Mesenchymal stem cell (in vitro differentiated cells and primary cell): Measurements from ENCODE around the gene FGGY.

Experiments
- DNase-seq: peaks from one replicate; pipeline ENCODE4 v3.0.0-alpha.2; 2013
- H2AFZ ChIP-seq: one replicate; pipeline ENCODE4 v1.6.1; 2013; ENCODE audit warnings: low read depth, mild to moderate bottlenecking, control low read depth, inconsistent platforms, low read length, moderate library complexity
- H2AK5ac ChIP-seq: 2 replicates; pipeline ENCODE4 v1.6.1; 2013; ENCODE audit warnings: low read length, moderate library complexity, mild to moderate bottlenecking, inconsistent platforms; ENCODE audit not compliant: severe bottlenecking
- H2BK120ac ChIP-seq: one replicate; pipeline ENCODE4 v1.6.1; 2013; ENCODE audit warnings: low read depth, mild to moderate bottlenecking, inconsistent platforms, low read length, moderate library complexity
- H2BK12ac ChIP-seq, 2 experiments: one replicate each; pipeline ENCODE4 v1.6.1; 2013; ENCODE audit warnings: inconsistent platforms in 2 of 2, low read length in 2 of 2, mild to moderate bottlenecking in 2 of 2, moderate library complexity in 2 of 2, control low read depth in 1 of 2
- H2BK15ac ChIP-seq: one replicate; pipeline ENCODE4 v1.6.1; 2013; ENCODE audit warnings: mild to moderate bottlenecking, low read depth, inconsistent platforms; ENCODE audit not compliant: poor library complexity, severe bottlenecking
- H2BK5ac ChIP-seq: 2 replicates; pipeline ENCODE4 v1.6.1; 2013; ENCODE audit warnings: low read depth, mild to moderate bottlenecking, low read length, control low read depth, inconsistent platforms; ENCODE audit not compliant: poor library complexity, severe bottlenecking
- H3K14ac ChIP-seq, 2 experiments: one replicate each; pipeline ENCODE4 v1.6.1; 2013; ENCODE audit warnings: inconsistent platforms in 2 of 2, low read length in 2 of 2, control low read depth in 1 of 2, mild to moderate bottlenecking in 1 of 2, moderate library complexity in 1 of 2
- H3K18ac ChIP-seq, 2 experiments: one replicate each; pipeline ENCODE4 v1.6.1; 2013; ENCODE audit warnings: inconsistent platforms in 2 of 2, low read length in 2 of 2, control low read depth in 1 of 2, low read depth in 1 of 2, mild to moderate bottlenecking in 1 of 2
- H3K23ac ChIP-seq, 2 experiments: one replicate each; pipeline ENCODE4 v1.6.1; 2013; ENCODE audit warnings: inconsistent platforms in 2 of 2, low read length in 2 of 2, mild to moderate bottlenecking in 2 of 2, moderate library complexity in 2 of 2, control low read depth in 1 of 2
- H3K27ac ChIP-seq: 2 replicates; pipeline ENCODE4 v1.5.1; 2013; ENCODE audit warnings: mild to moderate bottlenecking, moderate library complexity, low read length, control low read depth, inconsistent platforms; ENCODE audit not compliant: poor library complexity, severe bottlenecking
- H3K27me3 ChIP-seq, 2 experiments: 2 replicates each; pipeline versions ENCODE4 v1.6.1 to v1.7.0; 2013; ENCODE audit warnings: low read length in 2 of 2, mild to moderate bottlenecking in 2 of 2, moderate library complexity in 2 of 2, control low read depth in 1 of 2, inconsistent platforms in 1 of 2; ENCODE audit not compliant: control insufficient read depth in 1 of 2, insufficient read depth in 1 of 2
- H3K36me3 ChIP-seq, 2 experiments: 2 replicates each; pipeline versions ENCODE4 v1.6.1 to v1.7.0; 2013; ENCODE audit warnings: low read length in 2 of 2, control low read depth in 1 of 2, inconsistent platforms in 1 of 2, low read depth in 1 of 2, mild to moderate bottlenecking in 1 of 2; ENCODE audit not compliant: insufficient read depth in 2 of 2, control insufficient read depth in 1 of 2
- H3K4ac ChIP-seq, 2 experiments: one replicate each; pipeline ENCODE4 v1.6.1; 2013; ENCODE audit warnings: inconsistent platforms in 2 of 2, low read length in 2 of 2, mild to moderate bottlenecking in 2 of 2, moderate library complexity in 2 of 2, control low read depth in 1 of 2, low read depth in 1 of 2
- H3K4me1 ChIP-seq: 2 replicates; pipeline ENCODE4 v1.6.1; 2013; ENCODE audit warnings: low read depth, low read length, control low read depth; ENCODE audit not compliant: control insufficient read depth, insufficient read depth
- H3K4me2 ChIP-seq: 2 replicates; pipeline ENCODE4 v1.6.1; 2013; ENCODE audit warnings: low read length, mild to moderate bottlenecking, inconsistent platforms; ENCODE audit not compliant: poor library complexity, severe bottlenecking
- H3K4me3 ChIP-seq, 2 experiments: 2 replicates each; pipeline versions ENCODE4 v1.5.1 to v1.7.0; 2013; ENCODE audit warnings: low read length in 2 of 2, mild to moderate bottlenecking in 2 of 2, control low read depth in 1 of 2, low read depth in 1 of 2; ENCODE audit not compliant: insufficient read depth in 1 of 2
- H3K79me1 ChIP-seq: replicated peaks from 2 replicates; pipeline ENCODE4 v1.6.1; 2013; ENCODE audit warnings: mild to moderate bottlenecking, control low read depth, low read length, inconsistent platforms; ENCODE audit not compliant: poor library complexity, severe bottlenecking
- H3K9ac ChIP-seq: 2 replicates; pipeline ENCODE4 v1.7.0; 2013; ENCODE audit warnings: mild to moderate bottlenecking, low read length, moderate library complexity
- H3K9me3 ChIP-seq: 2 replicates; pipeline ENCODE4 v1.7.0; 2013; ENCODE audit warnings: mild to moderate bottlenecking, low read length; ENCODE audit not compliant: control insufficient read depth
- H4K8ac ChIP-seq: one replicate; pipeline ENCODE4 v1.6.1; 2013; ENCODE audit warnings: inconsistent platforms, mild to moderate bottlenecking, low read length, moderate library complexity
- H4K91ac ChIP-seq: one replicate; pipeline ENCODE4 v1.6.1; 2013; ENCODE audit warnings: mild to moderate bottlenecking, low read length, inconsistent platforms
- whole genome bisulfite sequencing: methylation state at CpG from one replicate; pipeline ENCODE4 v1.1.7; 2013; ENCODE audit warnings: mixed read lengths; 5-methylcytosine and 5-hydroxymethylcytosine counted together

Gene FGGY

GRCh38 chr1:59693406-59693805, 396.5 kb downstream of the FGGY start:
- Histone ChIP-seq H3K27ac (no peak overlapping the region), H3K36me3 (no peaks in the 10 kb centered on the region), H3K27me3 (no peaks in the 10 kb centered on the region), H3K4me2 (no peak overlapping the region), H3K9me3 (no peaks in the 10 kb centered on the region), H2AFZ (no peak overlapping the region), H2BK15ac (peak overlapping the region; percentile 91), H3K4me1 (no peaks in the 10 kb centered on the region), H2BK5ac (no peak overlapping the region), H3K14ac (no peak overlapping the region), H3K4me3 (no peak overlapping the region), H3K4ac (no peak overlapping the region), H3K18ac (no peak overlapping the region), H2AK5ac (no peak overlapping the region), H4K8ac (no peak overlapping the region), H3K79me1 (no peaks in the 10 kb centered on the region), H4K91ac (no peak overlapping the region), H3K23ac (no peak overlapping the region), H2BK120ac (no peak overlapping the region), H2BK12ac (peak overlapping the region in 1 of 2 experiments; percentile 37), H3K9ac (peak overlapping the region; percentile 68)
- no peak for DNase-seq
- 94% methylated on average over 5 of the region's 5 CpGs for WGBS

DNA sequence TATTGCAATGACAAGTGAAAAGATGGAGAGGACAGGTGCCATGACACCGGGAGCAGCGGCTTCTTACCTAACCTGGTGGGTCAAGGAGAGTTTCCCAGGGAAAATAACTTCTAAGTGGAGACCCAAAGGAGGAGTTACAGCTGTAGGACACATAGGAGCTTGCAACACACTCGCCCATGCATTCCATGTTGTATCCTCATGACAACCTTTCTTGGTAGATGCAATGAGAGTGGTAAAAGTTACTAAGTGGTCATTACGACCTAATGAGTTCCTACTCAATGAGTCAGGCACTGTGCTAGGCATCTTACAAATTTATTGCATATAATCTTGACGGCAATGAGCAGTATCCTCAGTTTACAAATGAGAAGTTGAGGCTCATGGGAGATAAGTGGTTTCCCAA, 398.4 kb downstream of the FGGY start:
- Histone ChIP-seq H3K14ac (no peak overlapping the region), H2BK12ac (peak overlapping the region in 1 of 2 experiments; percentile 67), H3K27me3 (no peaks in the 10 kb centered on the region), H3K9ac (no peak overlapping the region), H3K4me2 (no peak overlapping the region), H4K8ac (no peak overlapping the region), H3K4ac (no peak overlapping the region), H3K18ac (no peak overlapping the region), H2BK5ac (no peak overlapping the region), H2BK120ac (no peak overlapping the region), H3K4me3 (no peak overlapping the region), H3K23ac (no peak overlapping the region), H3K4me1 (no peaks in the 10 kb centered on the region), H3K9me3 (no peaks in the 10 kb centered on the region), H2AK5ac (no peak overlapping the region), H3K36me3 (no peaks in the 10 kb centered on the region), H4K91ac (no peak overlapping the region), H2BK15ac (no peak overlapping the region), H3K79me1 (no peaks in the 10 kb centered on the region), H3K27ac (no peak overlapping the region), H2AFZ (no peak overlapping the region)
- WGBS, result 68% methylated on average over 4 of the region's 5 CpGs
- DNase-seq, result peak; percentile 43

DNA sequence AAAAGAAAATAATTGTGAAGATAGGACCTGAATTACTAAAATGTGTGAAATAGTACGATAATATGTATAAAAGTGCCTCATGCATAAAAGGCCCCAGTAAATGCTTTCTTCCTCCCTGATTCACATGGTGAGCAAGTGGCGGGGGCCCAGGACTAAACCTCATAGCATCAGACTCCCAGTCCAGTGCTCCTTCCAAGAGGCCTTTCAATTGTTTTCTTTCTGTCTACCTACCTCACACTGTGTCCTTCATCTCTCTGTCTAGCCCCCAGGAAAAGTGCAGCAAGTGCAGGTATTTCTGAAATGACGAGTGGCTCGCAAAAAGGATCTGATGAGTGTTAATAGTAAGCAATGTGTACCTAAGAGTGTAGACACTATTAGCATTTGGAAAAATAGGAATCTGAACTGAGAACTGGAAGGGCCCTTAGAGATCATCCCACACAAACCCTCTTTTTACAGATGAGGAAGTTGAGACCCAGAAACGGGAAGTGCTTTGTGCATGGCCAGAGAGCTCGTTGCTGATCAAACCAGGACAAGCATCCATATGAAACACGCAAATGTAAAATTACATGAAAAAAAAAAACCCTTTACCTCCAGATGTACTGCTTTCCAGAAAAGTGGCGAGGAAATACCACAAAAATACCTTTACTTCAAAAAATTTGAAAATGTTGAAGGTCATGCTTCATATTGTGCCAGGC, 399.7 kb downstream of the FGGY start:
- no peaks in the 10 kb centered on the region for H3K9me3 ChIP-seq
- peak overlapping the region in 1 of 2 experiments; percentile 43 for H3K4ac ChIP-seq
- H3K4me3 ChIP-seq, result no peak overlapping the region
- no peak overlapping the region for H3K27ac ChIP-seq
- peak overlapping the region; percentile 39 for H2AK5ac ChIP-seq
- no peaks in the 10 kb centered on the region for H3K79me1 ChIP-seq
- H3K4me1 ChIP-seq, result no peaks in the 10 kb centered on the region
- H2BK12ac ChIP-seq, result no peak overlapping the region
- WGBS, result 96% methylated on average over 6 of the region's 8 CpGs
- H3K23ac ChIP-seq, result no peak overlapping the region
- H3K14ac ChIP-seq, result no peak overlapping the region
- no peak overlapping the region for H2BK15ac ChIP-seq
- no peak overlapping the region for H4K91ac ChIP-seq
- no peak overlapping the region for H3K9ac ChIP-seq
- no peak overlapping the region for H3K4me2 ChIP-seq
- H2BK120ac ChIP-seq, result no peak overlapping the region
- H3K27me3 ChIP-seq, result no peaks in the 10 kb centered on the region
- no peak overlapping the region for H2AFZ ChIP-seq
- no peak for DNase-seq
- H2BK5ac ChIP-seq, result no peak overlapping the region
- H4K8ac ChIP-seq, result no peak overlapping the region
- peak overlapping the region in 1 of 2 experiments; percentile 35 for H3K18ac ChIP-seq
- no peaks in the 10 kb centered on the region for H3K36me3 ChIP-seq

DNA sequence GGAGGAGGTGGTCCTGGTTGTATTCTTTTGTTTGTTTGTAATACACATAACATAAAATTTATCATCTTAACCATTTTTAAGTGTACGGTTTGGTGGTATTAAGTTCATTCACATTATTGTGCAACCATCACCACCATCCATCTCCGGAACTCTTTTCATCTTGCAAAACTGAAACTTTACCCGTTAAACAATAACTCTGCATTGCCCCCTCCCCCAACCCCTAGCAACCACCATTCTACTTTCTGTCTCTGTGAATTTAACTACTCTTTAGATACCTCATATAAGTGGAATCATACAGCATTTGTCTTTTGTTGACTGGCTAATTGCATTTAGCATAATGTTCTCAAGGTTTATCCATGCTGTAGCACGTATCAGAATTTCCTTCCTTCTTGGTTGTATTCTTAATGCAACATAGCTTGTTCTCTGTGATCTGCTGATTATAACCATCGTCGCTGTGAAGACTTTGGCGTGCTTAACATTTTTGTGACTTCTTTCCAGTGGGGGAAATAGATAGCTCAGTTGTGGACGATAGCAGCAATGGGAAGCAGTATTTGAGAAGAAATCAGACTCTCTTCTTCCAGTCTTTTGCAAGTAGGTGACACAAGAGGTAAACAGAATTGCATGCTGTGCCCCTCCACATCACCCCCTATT, 400.4 kb downstream of the FGGY start:
- Histone ChIP-seq H2AK5ac (peak overlapping the region; percentile 10), H3K4ac (peak overlapping the region in 1 of 2 experiments; percentile 17), H4K8ac (no peak overlapping the region), H2BK120ac (no peak overlapping the region), H3K18ac (no peak overlapping the region), H3K9me3 (no peaks in the 10 kb centered on the region), H2BK12ac (peak overlapping the region; percentile 39 to 59), H3K27me3 (no peaks in the 10 kb centered on the region), H2BK15ac (no peak overlapping the region), H2AFZ (no peak overlapping the region), H3K9ac (peak overlapping the region; percentile 84), H3K4me3 (no peak overlapping the region), H3K36me3 (no peaks in the 10 kb centered on the region), H3K27ac (no peak overlapping the region), H3K4me1 (no peaks in the 10 kb centered on the region), H4K91ac (no peak overlapping the region), H3K4me2 (no peak overlapping the region), H3K14ac (no peak overlapping the region), H2BK5ac (no peak overlapping the region), H3K23ac (no peak overlapping the region), H3K79me1 (no peaks in the 10 kb centered on the region)
- WGBS, result 81% methylated on average over 8 of the region's 8 CpGs
- DNase-seq, result no peak
